ENCODE measurements around the gene KRTAP5-6.

KRTAP5-6 gene

GRCh38 chr11:1667121-1667850 is 29.7 kb upstream of the KRTAP5-6 start:
- TF ChIP-seq POLR2AphosphoS5 (IDR thresholded peaks at IDR 0.05; ENCODE audit: low read depth, low read length): no peak
- TF ChIP-seq REST (IDR thresholded peaks at IDR 0.05; ENCODE audit: insufficient read depth in 1 of 2, low read depth in 2 of 2, low read length in 2 of 2): no peak
- no peak for TF ChIP-seq FOXP2 (optimal IDR thresholded peaks at IDR 0.05; ENCODE audit: borderline replicate concordance, extremely low read depth, extremely low read length, insufficient read depth)
- no peak for TF ChIP-seq SIN3A (IDR thresholded peaks at IDR 0.05; ENCODE audit: borderline replicate concordance, insufficient read depth, low read length)

DNA sequence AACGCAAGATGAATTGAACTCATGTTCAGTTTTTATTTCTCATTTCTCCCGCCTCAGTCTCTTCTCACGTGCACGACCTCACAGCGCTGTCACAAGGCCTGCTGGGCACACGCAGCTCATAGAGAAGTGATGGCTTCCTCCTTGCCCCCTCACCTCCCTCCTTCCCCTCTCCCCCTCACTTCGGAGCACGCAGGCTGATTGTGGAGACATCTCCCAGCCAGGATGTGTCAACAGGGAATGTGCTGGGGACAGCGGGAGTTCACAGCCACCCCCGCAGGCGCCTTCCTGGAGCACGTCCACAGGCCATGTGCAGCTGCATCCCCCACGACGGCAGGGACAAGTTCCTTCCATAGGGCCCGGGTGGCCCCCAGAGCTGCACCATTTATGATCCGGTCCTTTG is 29.1 kb upstream of the KRTAP5-6 start:
- TF ChIP-seq FOXP2 (optimal IDR thresholded peaks at IDR 0.05; ENCODE audit: borderline replicate concordance, extremely low read depth, extremely low read length, insufficient read depth) (no peak), REST (IDR thresholded peaks at IDR 0.05; ENCODE audit: insufficient read depth in 1 of 2, low read depth in 2 of 2, low read length in 2 of 2) (no peak), POLR2AphosphoS5 (IDR thresholded peaks at IDR 0.05; ENCODE audit: low read depth, low read length) (no peak), TAF1 (IDR thresholded peaks at IDR 0.05; ENCODE audit: borderline replicate concordance, insufficient read depth, low read length) (no peak), SIN3A (IDR thresholded peaks at IDR 0.05; ENCODE audit: borderline replicate concordance, insufficient read depth, low read length) (no peak)

- TF ChIP-seq FOXP2 (optimal IDR thresholded peaks at IDR 0.05; ENCODE audit: borderline replicate concordance, extremely low read depth, extremely low read length, insufficient read depth) (no peak), TAF1 (IDR thresholded peaks at IDR 0.05; ENCODE audit: borderline replicate concordance, insufficient read depth, low read length) (no peak), POLR2AphosphoS5 (IDR thresholded peaks at IDR 0.05; ENCODE audit: low read depth, low read length) (no peak), REST (IDR thresholded peaks at IDR 0.05; ENCODE audit: insufficient read depth in 1 of 2, low read depth in 2 of 2, low read length in 2 of 2) (no peak), SIN3A (IDR thresholded peaks at IDR 0.05; ENCODE audit: borderline replicate concordance, insufficient read depth, low read length) (no peak)
Measured at GRCh38 chr11:1668911-1669473, 28.0 kb upstream of the KRTAP5-6 start.

DNA sequence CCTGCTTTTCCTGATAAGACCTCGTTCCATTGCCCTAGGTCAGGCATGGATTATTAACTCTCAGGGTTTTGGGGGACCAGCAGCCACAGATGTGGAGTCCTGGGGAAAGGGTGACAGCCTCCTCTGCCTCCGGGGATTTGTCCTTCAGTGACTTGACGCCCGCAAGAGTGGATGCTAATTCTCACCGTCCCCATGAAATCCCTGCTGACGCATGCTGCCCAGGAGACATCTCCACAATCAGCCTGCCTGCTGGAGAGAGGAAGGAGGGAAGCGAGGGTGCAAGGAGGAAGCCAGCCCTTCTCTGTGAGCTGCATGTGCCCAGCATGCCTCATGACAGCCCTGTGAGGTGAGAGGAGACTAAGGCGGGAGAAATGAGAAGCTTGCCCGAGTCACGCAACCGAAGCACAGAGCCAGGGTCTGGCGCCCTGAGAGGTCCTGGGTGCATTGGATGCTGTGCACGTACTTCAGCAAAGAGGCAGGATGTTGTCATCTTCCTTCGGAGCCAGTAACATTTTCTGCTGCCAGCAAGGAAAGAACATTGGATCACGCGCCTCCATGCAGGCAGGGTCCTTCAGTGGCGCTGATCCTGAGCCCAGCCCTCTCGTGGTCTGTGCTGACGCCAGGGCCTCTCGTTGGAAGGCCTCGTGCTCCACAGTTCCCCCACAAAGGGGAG is 27.3 kb upstream of the KRTAP5-6 start:
- TF ChIP-seq SIN3A (IDR thresholded peaks at IDR 0.05; ENCODE audit: borderline replicate concordance, insufficient read depth, low read length): no peak
- no peak for TF ChIP-seq TAF1 (IDR thresholded peaks at IDR 0.05; ENCODE audit: borderline replicate concordance, insufficient read depth, low read length)
- no peak for TF ChIP-seq REST (IDR thresholded peaks at IDR 0.05; ENCODE audit: insufficient read depth in 1 of 2, low read depth in 2 of 2, low read length in 2 of 2)
- no peak for TF ChIP-seq FOXP2 (optimal IDR thresholded peaks at IDR 0.05; ENCODE audit: borderline replicate concordance, extremely low read depth, extremely low read length, insufficient read depth)
- TF ChIP-seq POLR2AphosphoS5 (IDR thresholded peaks at IDR 0.05; ENCODE audit: low read depth, low read length): no peak

Data from PFSK-1 (cell line).